Raji (cell line): Measurements from ENCODE around the gene BCAS4.

Experiments used
- POLR2A ChIP-seq: IDR thresholded peaks from 2 replicates; pipeline ENCODE4 v1.6.1; 2011; ENCODE audit warnings: low read depth, low read length, control low read depth; ENCODE audit not compliant: insufficient read depth

Gene BCAS4

DNA sequence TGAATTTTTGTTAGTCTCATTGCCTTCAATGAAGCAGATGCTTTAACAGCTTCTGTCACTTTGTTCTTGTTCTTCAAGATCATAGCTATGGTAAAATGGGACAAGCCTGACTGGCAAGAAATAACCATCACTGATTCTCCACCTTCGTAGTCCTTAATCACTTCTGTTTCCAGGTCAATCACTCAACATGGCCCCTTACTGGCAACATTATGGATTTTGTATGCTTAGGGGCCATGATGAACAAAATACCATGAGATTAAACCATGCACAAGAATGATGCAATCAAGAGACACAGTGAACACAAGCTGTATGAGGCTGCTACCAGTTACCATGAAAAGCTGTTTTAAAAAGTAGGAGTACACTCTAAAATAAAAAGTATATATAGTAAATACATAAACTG, 103.6 kb downstream of the BCAS4 start:
- no peak for TF ChIP-seq POLR2A

- no peak for TF ChIP-seq POLR2A
Observed at GRCh38 chr20:50900261-50900660, 105.4 kb downstream of the BCAS4 start.

GRCh38 chr20:50901301-50901700, 106.4 kb downstream of the BCAS4 start:
- no peak for TF ChIP-seq POLR2A

- TF ChIP-seq POLR2A = no peak
Observed at GRCh38 chr20:50903353-50904051, 108.6 kb downstream of the BCAS4 start.

GRCh38 chr20:50904067-50904570, 109.3 kb downstream of the BCAS4 start:
- no peak for TF ChIP-seq POLR2A

DNA sequence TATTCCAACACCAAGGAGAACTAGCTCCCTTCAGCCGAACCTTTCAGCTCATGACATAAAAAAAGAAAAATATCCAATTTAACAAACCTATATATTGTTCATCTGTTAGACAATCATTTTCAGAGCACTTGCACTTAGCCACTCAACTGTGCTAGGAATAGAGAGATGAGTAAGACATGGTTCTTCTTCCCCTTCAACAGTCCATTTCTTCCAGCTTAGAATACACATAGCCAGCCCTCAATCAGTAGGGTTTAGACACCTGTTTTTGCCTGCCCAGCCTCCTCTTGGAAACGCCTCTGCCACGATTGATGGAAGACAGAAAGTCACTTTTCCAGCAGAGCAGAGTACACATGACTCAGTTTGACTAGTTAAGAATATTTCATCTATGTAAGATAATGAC, 114.6 kb downstream of the BCAS4 start:
- TF ChIP-seq POLR2A = no peak

- no peak for TF ChIP-seq POLR2A
Observed at GRCh38 chr20:50911030-50911429, 116.2 kb downstream of the BCAS4 start.

- no peak for TF ChIP-seq POLR2A
Observed at GRCh38 chr20:50911716-50912115, 116.9 kb downstream of the BCAS4 start.

- TF ChIP-seq POLR2A = no peak
Observed at GRCh38 chr20:50913690-50914375, 119.0 kb downstream of the BCAS4 start.

DNA sequence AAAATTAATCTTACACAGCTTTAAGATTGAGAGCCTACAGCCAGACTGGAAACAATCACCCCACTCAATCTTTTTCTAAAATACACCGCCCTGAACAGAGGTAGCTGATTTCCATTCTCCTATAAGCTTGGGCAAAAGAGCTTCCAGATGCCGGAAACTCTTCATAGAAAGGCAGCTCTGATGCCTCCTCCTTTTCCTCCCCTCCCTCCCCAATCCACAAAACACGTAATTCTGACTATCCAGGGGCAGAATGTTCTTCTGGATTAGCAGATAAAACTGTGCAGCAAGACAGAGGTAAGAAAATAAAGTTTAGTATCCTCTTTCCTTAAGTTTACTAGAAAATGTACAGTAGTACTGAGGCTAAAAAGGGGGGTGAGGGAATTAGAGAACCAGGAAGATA, 120.6 kb downstream of the BCAS4 start:
- no peak for TF ChIP-seq POLR2A

DNA sequence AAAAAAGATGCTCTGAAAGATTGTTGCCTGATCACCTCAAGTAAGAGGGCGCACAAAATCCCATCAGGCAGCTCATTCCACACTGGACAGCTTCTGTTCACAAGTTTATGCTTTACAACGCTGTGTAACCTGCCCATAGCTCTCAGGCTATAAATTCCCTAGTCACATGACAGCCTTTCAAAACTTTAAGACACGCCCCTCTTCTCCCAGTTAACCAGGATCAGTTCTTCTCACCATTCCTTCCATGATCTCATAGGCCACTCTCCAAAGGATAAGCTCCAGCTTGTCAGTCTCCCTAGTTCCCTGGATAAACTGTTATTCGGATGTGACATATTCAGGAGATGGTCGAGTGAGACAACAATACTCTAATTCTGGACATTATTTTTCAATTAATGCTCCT, 121.4 kb downstream of the BCAS4 start:
- TF ChIP-seq POLR2A = no peak

- TF ChIP-seq POLR2A = no peak
Observed at GRCh38 chr20:50916934-50917333, 122.1 kb downstream of the BCAS4 start.

DNA sequence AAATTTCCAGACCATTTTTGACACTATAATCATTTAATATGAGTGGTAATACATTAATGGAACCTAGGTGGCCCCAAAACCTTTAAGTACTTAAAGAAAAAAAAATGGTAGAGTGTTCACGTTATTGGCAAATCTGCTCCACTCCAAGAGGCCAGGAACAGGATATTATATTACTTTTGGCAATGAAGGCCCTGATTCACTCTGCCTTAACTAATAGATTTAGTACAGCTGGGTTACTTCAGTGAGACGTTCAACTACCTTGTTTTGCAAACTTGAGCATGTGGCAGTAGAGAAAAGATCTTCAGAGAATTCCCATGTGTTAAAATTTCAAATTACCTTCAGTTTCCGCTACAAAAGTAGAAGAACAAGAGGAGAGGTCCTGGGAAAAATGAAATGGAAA, 123.5 kb downstream of the BCAS4 start:
- TF ChIP-seq POLR2A = no peak

GRCh38 chr20:50919567-50919966, 124.7 kb downstream of the BCAS4 start:
- TF ChIP-seq POLR2A = no peak

GRCh38 chr20:50920997-50921396, 126.1 kb downstream of the BCAS4 start:
- no peak for TF ChIP-seq POLR2A

- no peak for TF ChIP-seq POLR2A
Observed at GRCh38 chr20:50921803-50922501, 127.1 kb downstream of the BCAS4 start.
